Kidney epithelial cell (primary cell): Measurements from ENCODE around the gene OR5H2. TPM values are rescaled to one million over a fixed set of nuclear protein-coding genes. Genes with fewer than 3 reads are reported as not detected.

Experiments
- DNase-seq: peaks from one replicate; pipeline ENCODE4 v3.0.0-alpha.2; 2010; ENCODE audit warnings: low read depth
- H3K27me3 ChIP-seq: 2 replicates; pipeline ENCODE4 v1.6.0; 2011; ENCODE audit warnings: low read length; ENCODE audit not compliant: control insufficient read depth, insufficient read depth
- H3K36me3 ChIP-seq: 2 replicates; pipeline ENCODE4 v1.5.1; 2011; ENCODE audit warnings: low read length; ENCODE audit not compliant: control insufficient read depth, insufficient read depth
- H3K4me3 ChIP-seq: 2 replicates; pipeline ENCODE4 v1.5.1; 2011; ENCODE audit warnings: low read depth, mild to moderate bottlenecking, control low read depth, low read length
- CTCF ChIP-seq: IDR thresholded peaks from 2 replicates; pipeline ENCODE4 v1.5.1; 2011; ENCODE audit warnings: mild to moderate bottlenecking, moderate library complexity, low read length, control low read depth, inconsistent platforms; ENCODE audit not compliant: insufficient read depth, poor library complexity, severe bottlenecking
- total RNA-seq: library from RNA; depleted of rRNA; stranded (reverse); fragments of >200 nt; gene quantifications from 2 replicates; pipeline ENCODE4 v1.2.3, GENCODE V29; 2015

The OR5H2 gene
- total RNA-seq, 1 donor from 2014 or later: not detected

- peak; percentile 25 for TF ChIP-seq CTCF
- Histone ChIP-seq H3K27me3 (no peaks in the 10 kb centered on the region), H3K4me3 (no peak overlapping the region), H3K36me3 (no peaks in the 10 kb centered on the region)
- DNase-seq: no peak
These were observed 22.6 kb upstream of the OR5H2 start for GRCh38 chr3:98259707-98260106.

GRCh38 chr3:98262046-98262445 lies 20.3 kb upstream of the OR5H2 start:
- DNase-seq: no peak
- no peaks in the 10 kb centered on the region for H3K27me3 ChIP-seq
- no peak for TF ChIP-seq CTCF
- no peak overlapping the region for H3K4me3 ChIP-seq
- H3K36me3 ChIP-seq: no peaks in the 10 kb centered on the region

GRCh38 chr3:98263944-98264343 lies 18.4 kb upstream of the OR5H2 start, which contains the start of gene OR5H6:
Gene OR5H6 (plus strand): TSS chr3:98264244. CDS start chr3:98264333, 89 bp downstream.
- Histone ChIP-seq H3K4me3 (no peak within 1 kb of the TSS), H3K27me3 (no peaks in the 10 kb centered on the region), H3K36me3 (no peaks in the 10 kb centered on the region)
- TF ChIP-seq CTCF: no peak
- DNase-seq: no peak

GRCh38 chr3:98269846-98270245 lies 12.5 kb upstream of the OR5H2 start:
- no peak for TF ChIP-seq CTCF
- DNase-seq: no peak
- H3K27me3 ChIP-seq: no peaks in the 10 kb centered on the region
- no peak overlapping the region for H3K4me3 ChIP-seq
- H3K36me3 ChIP-seq: no peaks in the 10 kb centered on the region

GRCh38 chr3:98272126-98272525 lies 10.2 kb upstream of the OR5H2 start:
- Histone ChIP-seq H3K36me3 (no peaks in the 10 kb centered on the region), H3K27me3 (no peaks in the 10 kb centered on the region), H3K4me3 (no peak overlapping the region)
- no peak for TF ChIP-seq CTCF
- DNase-seq: no peak

GRCh38 chr3:98274914-98275313 lies 7.4 kb upstream of the OR5H2 start:
- DNase-seq: no peak
- H3K4me3 ChIP-seq: no peak overlapping the region
- no peak for TF ChIP-seq CTCF

More at GRCh38 chr3:98274914-98275313, 7.4 kb upstream of the OR5H2 start:
- Histone ChIP-seq H3K27me3 (no peaks in the 10 kb centered on the region), H3K36me3 (no peaks in the 10 kb centered on the region)
